NCI-H446 treated with DMSO at 0.1 percent for 48 hours (cell line): ENCODE measurements around the gene NDUFAF3.

ENCODE experiments used
- DNase-seq: peaks from one replicate; lab custom pipeline; 2025; lab: John Stamatoyannopoulos, UW

NDUFAF3 gene

DNA sequence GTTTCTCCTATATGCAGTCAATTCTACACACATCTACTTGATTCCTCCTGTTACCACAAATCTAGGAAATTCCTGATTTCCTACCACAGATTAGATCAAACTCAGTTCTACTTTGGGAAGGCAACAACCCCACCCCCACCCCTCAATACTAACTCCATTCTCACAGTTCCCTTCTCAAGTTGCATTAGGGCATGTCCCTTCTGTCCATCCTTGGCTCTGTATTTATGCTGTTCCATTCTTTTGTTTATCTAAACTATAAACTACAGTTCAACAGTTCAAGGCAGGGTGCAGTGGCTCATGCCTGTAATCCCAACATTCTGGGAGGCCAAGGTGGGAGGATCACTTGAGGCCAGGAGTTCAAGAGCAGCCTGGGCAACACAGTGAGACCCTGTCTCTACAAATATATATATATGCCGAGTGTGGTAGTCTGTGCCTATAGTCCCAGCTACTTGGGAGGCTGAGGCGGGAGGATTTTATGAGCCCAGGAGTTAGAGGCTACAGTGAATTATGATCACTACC is 32.5 kb downstream of the NDUFAF3 start:
- no peak for DNase-seq

GRCh38 chr3:49057268-49057667 is 35.3 kb downstream of the NDUFAF3 start:
- no peak for DNase-seq

DNA sequence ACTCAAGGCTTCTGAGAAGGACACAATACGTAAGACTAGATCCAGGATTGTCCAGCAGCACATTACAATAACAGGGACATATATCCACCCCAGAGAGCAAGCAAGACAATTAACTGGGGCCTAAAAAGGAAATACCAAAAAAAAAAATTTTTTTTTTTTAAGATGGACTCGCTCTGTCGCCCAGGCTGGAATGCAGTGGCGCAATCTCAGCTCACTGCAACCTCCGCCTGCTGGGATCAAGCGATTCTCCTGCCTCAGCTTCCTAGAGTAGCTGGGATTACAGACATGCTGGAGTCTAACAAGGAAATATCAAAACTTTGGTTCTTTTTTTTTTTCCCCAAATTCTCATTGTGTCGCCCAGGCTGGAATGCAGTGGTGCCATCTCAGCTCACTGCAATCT is 36.1 kb downstream of the NDUFAF3 start:
- DNase-seq, result no peak
